ENCODE data around the gene C17orf75. TPM values are rescaled to one million over a fixed set of nuclear protein-coding genes. Genes with fewer than 3 reads are reported as not detected.

The C17orf75 gene
- total and polyA plus RNA-seq, 2 experiments from 2014 or later = 11.1 to 14.7 TPM

GRCh38 chr17:32302860-32303649, 38.9 kb downstream of the C17orf75 start:
- DNase-seq = no peak
- WGBS, 2 experiments (ENCODE audit: low coverage in 1 of 2, low lambda C conversion rate in 2 of 2, missing lambda C conversion rate in 2 of 2) = 83 to 88% methylated on average over 10 of the region's 10 CpGs
- no peaks in the 10 kb centered on the region for H3K9me2 ChIP-seq (ENCODE audit: insufficient read depth)
- no peaks in the 10 kb centered on the region for H3K36me3 ChIP-seq (ENCODE audit: low read depth)
- TF ChIP-seq EZH2 (IDR thresholded peaks at IDR 0.05; ENCODE audit: insufficient read depth, poor library complexity, severe bottlenecking) (no peak), EZH2phosphoT487 (IDR thresholded peaks at IDR 0.05; ENCODE audit: insufficient read depth, low read depth) (no peak)
- no peaks in the 10 kb centered on the region for H3K4me1 ChIP-seq (ENCODE audit: insufficient read depth)
- no peaks in the 10 kb centered on the region for H3F3A ChIP-seq (ENCODE audit: insufficient read depth)
- H3K4me3 ChIP-seq = no peak overlapping the region
- no peak overlapping the region for H3K4me2 ChIP-seq (ENCODE audit: unreplicated experiment)
- H2AFZ ChIP-seq = no peak overlapping the region
- H3K9me3 ChIP-seq (ENCODE audit: low read depth) = no peaks in the 10 kb centered on the region
- in situ Hi-C loops (cut with MboI) = no loop called here
- no peaks in the 10 kb centered on the region for H4K20me1 ChIP-seq (ENCODE audit: insufficient read depth)
- no peak overlapping the region for H3K9ac ChIP-seq
- no peak overlapping the region for H3K27ac ChIP-seq
- no peaks in the 10 kb centered on the region for H3K27me3 ChIP-seq (replicated peaks; ENCODE audit: insufficient read depth)
- no peaks in the 10 kb centered on the region for H3K79me2 ChIP-seq (ENCODE audit: insufficient read depth)

GRCh38 chr17:32302037-32302436, 39.9 kb downstream of the C17orf75 start:
- no peak overlapping the region for H3K4me3 ChIP-seq
- H3K27ac ChIP-seq = no peak overlapping the region
- no peaks in the 10 kb centered on the region for H3K27me3 ChIP-seq (replicated peaks; ENCODE audit: insufficient read depth)
- H3K9me3 ChIP-seq (ENCODE audit: low read depth) = no peaks in the 10 kb centered on the region
- H2AFZ ChIP-seq = no peak overlapping the region
- H3K36me3 ChIP-seq (ENCODE audit: low read depth) = no peaks in the 10 kb centered on the region
- H3K9ac ChIP-seq = no peak overlapping the region
- in situ Hi-C loops (cut with MboI) = no loop called here
- no peaks in the 10 kb centered on the region for H4K20me1 ChIP-seq (ENCODE audit: insufficient read depth)
- TF ChIP-seq EZH2phosphoT487 (IDR thresholded peaks at IDR 0.05; ENCODE audit: insufficient read depth, low read depth) (no peak), EZH2 (IDR thresholded peaks at IDR 0.05; ENCODE audit: insufficient read depth, poor library complexity, severe bottlenecking) (no peak)
- no peak overlapping the region for H3K4me2 ChIP-seq (ENCODE audit: unreplicated experiment)
- H3K4me1 ChIP-seq (ENCODE audit: insufficient read depth) = no peaks in the 10 kb centered on the region
- H3K79me2 ChIP-seq (ENCODE audit: insufficient read depth) = no peaks in the 10 kb centered on the region
- no peak for DNase-seq
- H3F3A ChIP-seq (ENCODE audit: insufficient read depth) = no peaks in the 10 kb centered on the region
- H3K9me2 ChIP-seq (ENCODE audit: insufficient read depth) = no peaks in the 10 kb centered on the region
- WGBS, 2 experiments (ENCODE audit: low coverage in 1 of 2, low lambda C conversion rate in 2 of 2, missing lambda C conversion rate in 2 of 2) = 90 to 91% methylated on average over 4 of the region's 4 CpGs

- TF ChIP-seq EZH2 (IDR thresholded peaks at IDR 0.05; ENCODE audit: insufficient read depth, poor library complexity, severe bottlenecking) (no peak), EZH2phosphoT487 (IDR thresholded peaks at IDR 0.05; ENCODE audit: insufficient read depth, low read depth) (no peak)
- Histone ChIP-seq H3K36me3 (ENCODE audit: low read depth) (no peaks in the 10 kb centered on the region), H2AFZ (no peak overlapping the region), H3K79me2 (ENCODE audit: insufficient read depth) (no peaks in the 10 kb centered on the region), H3K4me2 (ENCODE audit: unreplicated experiment) (no peak overlapping the region), H3K9ac (no peak overlapping the region), H3K9me2 (ENCODE audit: insufficient read depth) (no peaks in the 10 kb centered on the region), H3K4me3 (no peak overlapping the region), H3K27me3 (replicated peaks; ENCODE audit: insufficient read depth) (no peaks in the 10 kb centered on the region), H3K4me1 (ENCODE audit: insufficient read depth) (no peaks in the 10 kb centered on the region), H3F3A (ENCODE audit: insufficient read depth) (no peaks in the 10 kb centered on the region), H3K27ac (no peak overlapping the region), H3K9me3 (ENCODE audit: low read depth) (no peaks in the 10 kb centered on the region), H4K20me1 (ENCODE audit: insufficient read depth) (no peaks in the 10 kb centered on the region)
- DNase-seq = no peak
- in situ Hi-C loops (cut with MboI) = no loop called here
- WGBS, 2 experiments (ENCODE audit: low coverage in 1 of 2, low lambda C conversion rate in 2 of 2, missing lambda C conversion rate in 2 of 2) = 83 to 93% methylated on average over 7 of the region's 7 CpGs
These were observed 42.3 kb downstream of the C17orf75 start for GRCh38 chr17:32299580-32300164.

DNA sequence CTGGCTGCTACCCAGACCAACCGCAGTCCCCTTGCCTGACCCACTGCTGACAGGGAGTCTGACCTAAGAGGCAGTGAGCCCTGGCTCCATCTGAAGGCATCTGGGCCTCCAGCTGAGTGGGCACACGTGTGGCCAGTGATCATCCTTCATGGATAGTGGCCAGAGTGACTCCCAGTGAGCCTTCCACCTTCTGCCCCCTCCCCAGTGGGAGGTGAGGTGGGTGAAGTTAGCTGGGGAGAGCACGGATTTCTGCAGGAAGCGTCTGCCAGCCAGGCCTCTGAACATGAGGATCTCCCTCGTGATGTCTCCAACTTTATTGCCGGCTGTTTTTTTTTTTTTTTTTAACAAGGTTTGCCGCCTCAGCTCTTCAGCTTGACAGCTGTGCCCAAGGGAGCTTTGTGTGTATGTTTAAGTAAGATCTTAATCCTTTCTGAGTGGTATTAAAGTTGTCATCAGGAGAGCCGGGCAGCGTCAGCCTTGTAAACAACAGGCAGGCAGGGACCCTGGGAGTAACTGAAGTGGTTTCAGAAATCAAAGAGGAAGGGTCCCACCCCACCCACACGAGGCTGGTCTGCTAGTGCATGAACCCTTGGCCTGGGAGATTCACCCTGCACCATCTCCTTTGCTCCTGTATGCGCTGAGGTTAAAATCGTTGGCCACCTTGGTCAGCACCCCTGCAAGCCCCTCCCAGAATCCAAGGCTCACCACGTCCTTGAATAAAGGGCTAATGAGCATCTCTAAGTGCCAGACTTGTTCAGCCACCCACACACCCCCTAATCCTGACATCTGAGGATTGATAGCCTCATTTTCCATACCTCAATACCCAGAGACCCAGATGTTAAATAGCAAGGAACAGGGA, 43.0 kb downstream of the C17orf75 start:
- no peak for DNase-seq
- Histone ChIP-seq H4K20me1 (ENCODE audit: insufficient read depth) (no peaks in the 10 kb centered on the region), H3K4me1 (ENCODE audit: insufficient read depth) (no peaks in the 10 kb centered on the region), H3K9ac (no peak overlapping the region), H3K27me3 (replicated peaks; ENCODE audit: insufficient read depth) (no peaks in the 10 kb centered on the region), H3K4me3 (no peak overlapping the region), H3F3A (ENCODE audit: insufficient read depth) (no peaks in the 10 kb centered on the region), H3K79me2 (ENCODE audit: insufficient read depth) (no peaks in the 10 kb centered on the region), H3K9me3 (ENCODE audit: low read depth) (no peaks in the 10 kb centered on the region), H3K36me3 (ENCODE audit: low read depth) (no peaks in the 10 kb centered on the region), H3K27ac (no peak overlapping the region), H3K4me2 (ENCODE audit: unreplicated experiment) (no peak overlapping the region), H2AFZ (no peak overlapping the region), H3K9me2 (ENCODE audit: insufficient read depth) (no peaks in the 10 kb centered on the region)
- WGBS, 2 experiments (ENCODE audit: low coverage in 1 of 2, low lambda C conversion rate in 2 of 2, missing lambda C conversion rate in 2 of 2) = 37% methylated on average over 13 of the region's 13 CpGs
- TF ChIP-seq EZH2phosphoT487 (IDR thresholded peaks at IDR 0.05; ENCODE audit: insufficient read depth, low read depth) (no peak), EZH2 (IDR thresholded peaks at IDR 0.05; ENCODE audit: insufficient read depth, poor library complexity, severe bottlenecking) (no peak)
- in situ Hi-C loops (cut with MboI) = no loop called here
